ENCODE results near the gene ITPR1. TPM values are rescaled to one million over a fixed set of nuclear protein-coding genes. Genes with fewer than 3 reads are reported as not detected.

Gene ITPR1
- total RNA-seq, 1 donor from 2014 or later, result 53.1 TPM

- no peaks in the 10 kb centered on the region for H3K9me3 Mint-ChIP-seq (ENCODE audit: unreplicated experiment)
- peaks cover 5% of the 10 kb centered on the region for H3K27me3 Mint-ChIP-seq (ENCODE audit: unreplicated experiment)
- no peak for DNase-seq (ENCODE audit: low spot score)
- peaks cover 30% of the 10 kb centered on the region for H3K4me1 Mint-ChIP-seq (ENCODE audit: unreplicated experiment)
- peaks cover 9% of the 10 kb centered on the region for H3K36me3 Mint-ChIP-seq (ENCODE audit: low read depth, unreplicated experiment)
- TF ChIP-seq, protein P1, sequence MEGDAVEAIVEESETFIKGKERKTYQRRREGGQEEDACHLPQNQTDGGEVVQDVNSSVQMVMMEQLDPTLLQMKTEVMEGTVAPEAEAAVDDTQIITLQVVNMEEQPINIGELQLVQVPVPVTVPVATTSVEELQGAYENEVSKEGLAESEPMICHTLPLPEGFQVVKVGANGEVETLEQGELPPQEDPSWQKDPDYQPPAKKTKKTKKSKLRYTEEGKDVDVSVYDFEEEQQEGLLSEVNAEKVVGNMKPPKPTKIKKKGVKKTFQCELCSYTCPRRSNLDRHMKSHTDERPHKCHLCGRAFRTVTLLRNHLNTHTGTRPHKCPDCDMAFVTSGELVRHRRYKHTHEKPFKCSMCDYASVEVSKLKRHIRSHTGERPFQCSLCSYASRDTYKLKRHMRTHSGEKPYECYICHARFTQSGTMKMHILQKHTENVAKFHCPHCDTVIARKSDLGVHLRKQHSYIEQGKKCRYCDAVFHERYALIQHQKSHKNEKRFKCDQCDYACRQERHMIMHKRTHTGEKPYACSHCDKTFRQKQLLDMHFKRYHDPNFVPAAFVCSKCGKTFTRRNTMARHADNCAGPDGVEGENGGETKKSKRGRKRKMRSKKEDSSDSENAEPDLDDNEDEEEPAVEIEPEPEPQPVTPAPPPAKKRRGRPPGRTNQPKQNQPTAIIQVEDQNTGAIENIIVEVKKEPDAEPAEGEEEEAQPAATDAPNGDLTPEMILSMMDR (IDR thresholded peaks at IDR 0.05; ENCODE audit: unreplicated experiment), result no peak
- no peak overlapping the region for H3K27ac Mint-ChIP-seq (ENCODE audit: unreplicated experiment)
- no peak overlapping the region for H3K4me3 Mint-ChIP-seq (ENCODE audit: unreplicated experiment)
These were observed 5.3 kb downstream of the ITPR1 start for GRCh38 chr3:4498446-4498845.

DNA sequence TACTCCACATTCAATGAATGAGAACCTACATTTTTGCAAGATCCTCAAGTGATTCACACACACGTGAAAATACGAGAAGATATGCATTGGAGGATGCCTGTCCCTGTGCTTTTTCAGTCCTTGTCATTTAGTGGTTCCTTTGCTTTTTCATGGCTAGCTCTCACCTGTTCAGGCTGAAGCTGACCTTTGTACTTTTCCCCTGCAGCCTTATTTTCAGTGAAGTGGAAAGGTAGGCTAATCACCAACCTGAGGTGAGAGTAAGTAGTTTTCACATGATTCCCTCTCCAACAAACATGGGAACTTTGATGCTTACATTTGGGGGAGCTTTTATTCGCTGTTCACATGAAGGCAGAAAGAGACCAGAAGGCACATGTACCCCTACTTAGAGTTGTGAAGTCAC is 8.3 kb downstream of the ITPR1 start:
- no peak for DNase-seq (ENCODE audit: low spot score)
- H3K27me3 Mint-ChIP-seq (ENCODE audit: unreplicated experiment), result peaks cover 1% of the 10 kb centered on the region
- H3K4me3 Mint-ChIP-seq (ENCODE audit: unreplicated experiment), result no peak overlapping the region
- no peak overlapping the region for H3K27ac Mint-ChIP-seq (ENCODE audit: unreplicated experiment)
- TF ChIP-seq, protein P1 (IDR thresholded peaks at IDR 0.05; ENCODE audit: unreplicated experiment), result no peak
- H3K36me3 Mint-ChIP-seq (ENCODE audit: low read depth, unreplicated experiment), result peaks cover 7% of the 10 kb centered on the region
- H3K4me1 Mint-ChIP-seq (ENCODE audit: unreplicated experiment), result peaks cover 16% of the 10 kb centered on the region
- H3K9me3 Mint-ChIP-seq (ENCODE audit: unreplicated experiment), result no peaks in the 10 kb centered on the region

GRCh38 chr3:4501927-4502326 is 8.8 kb downstream of the ITPR1 start:
- H3K4me3 Mint-ChIP-seq (ENCODE audit: unreplicated experiment), result no peak overlapping the region
- H3K27me3 Mint-ChIP-seq (ENCODE audit: unreplicated experiment), result no peaks in the 10 kb centered on the region
- no peaks in the 10 kb centered on the region for H3K9me3 Mint-ChIP-seq (ENCODE audit: unreplicated experiment)
- TF ChIP-seq, protein P1 (IDR thresholded peaks at IDR 0.05; ENCODE audit: unreplicated experiment), result no peak
- H3K36me3 Mint-ChIP-seq (ENCODE audit: low read depth, unreplicated experiment), result peaks cover 6% of the 10 kb centered on the region
- DNase-seq (ENCODE audit: low spot score), result no peak
- peaks cover 13% of the 10 kb centered on the region for H3K4me1 Mint-ChIP-seq (ENCODE audit: unreplicated experiment)
- no peak overlapping the region for H3K27ac Mint-ChIP-seq (ENCODE audit: unreplicated experiment)

DNA sequence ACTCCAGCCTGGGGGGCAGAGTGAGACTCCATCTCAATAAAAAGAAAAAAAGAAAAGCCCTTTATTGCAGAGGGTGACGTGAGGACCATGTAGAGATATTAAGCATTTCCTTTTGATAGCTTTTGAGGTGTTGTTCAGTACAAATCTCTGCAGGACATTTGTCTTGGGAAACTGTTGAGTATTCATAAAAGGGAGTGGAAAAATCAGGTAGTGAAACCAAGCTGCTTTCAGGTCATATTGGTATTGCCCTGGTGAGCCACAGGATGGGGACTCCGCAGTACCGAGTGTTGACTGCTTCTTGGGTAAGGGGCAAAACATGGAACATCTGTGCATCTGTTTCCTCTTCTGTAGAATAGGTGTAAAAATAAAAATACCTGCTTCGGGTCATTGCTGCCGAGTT is 9.9 kb downstream of the ITPR1 start:
- Mint-ChIP-seq H3K4me3 (ENCODE audit: unreplicated experiment) (no peak overlapping the region), H3K4me1 (ENCODE audit: unreplicated experiment) (peaks cover 16% of the 10 kb centered on the region), H3K36me3 (ENCODE audit: low read depth, unreplicated experiment) (peaks cover 6% of the 10 kb centered on the region), H3K9me3 (ENCODE audit: unreplicated experiment) (no peaks in the 10 kb centered on the region), H3K27ac (ENCODE audit: unreplicated experiment) (no peak overlapping the region), H3K27me3 (ENCODE audit: unreplicated experiment) (no peaks in the 10 kb centered on the region)
- no peak for DNase-seq (ENCODE audit: low spot score)
- TF ChIP-seq, protein P1 (IDR thresholded peaks at IDR 0.05; ENCODE audit: unreplicated experiment), result no peak

GRCh38 chr3:4504340-4505261 is 11.5 kb downstream of the ITPR1 start:
- no peak for DNase-seq (ENCODE audit: low spot score)
- peaks cover 6% of the 10 kb centered on the region for H3K36me3 Mint-ChIP-seq (ENCODE audit: low read depth, unreplicated experiment)
- no peak overlapping the region for H3K4me3 Mint-ChIP-seq (ENCODE audit: unreplicated experiment)
- H3K27me3 Mint-ChIP-seq (ENCODE audit: unreplicated experiment), result no peaks in the 10 kb centered on the region
- TF ChIP-seq, protein P1 (IDR thresholded peaks at IDR 0.05; ENCODE audit: unreplicated experiment), result no peak
- H3K27ac Mint-ChIP-seq (ENCODE audit: unreplicated experiment), result no peak overlapping the region
- H3K4me1 Mint-ChIP-seq (ENCODE audit: unreplicated experiment), result peaks cover 16% of the 10 kb centered on the region
- no peaks in the 10 kb centered on the region for H3K9me3 Mint-ChIP-seq (ENCODE audit: unreplicated experiment)
